ENCODE results near the gene NAA16.
"Not testable (repeated sequence)": the region's sequence is repeated elsewhere in the genome, so short reads cannot be mapped to it uniquely, and the experiment has no call there.

NAA16 gene

GRCh38 chr13:41416276-41416675, 105.2 kb downstream of the NAA16 start:
- Mint-ChIP-seq H3K27ac (no peak overlapping the region), H3K27me3 (no peaks in the 10 kb centered on the region), H3K9me3 (no peaks in the 10 kb centered on the region), H3K4me1 (ENCODE audit: low read depth) (no peaks in the 10 kb centered on the region), H3K4me3 (no peak overlapping the region), H3K36me3 (ENCODE audit: low read depth) (no peaks in the 10 kb centered on the region)
- intact Hi-C loops (cut with micrococcal nuclease): no loop called here

- H3K4me3 Mint-ChIP-seq: no peak overlapping the region
- no peaks in the 10 kb centered on the region for H3K9me3 Mint-ChIP-seq
- H3K4me1 Mint-ChIP-seq (ENCODE audit: low read depth): no peaks in the 10 kb centered on the region
- no peak overlapping the region for H3K27ac Mint-ChIP-seq
- no peaks in the 10 kb centered on the region for H3K36me3 Mint-ChIP-seq (ENCODE audit: low read depth)
- intact Hi-C loops (cut with micrococcal nuclease): no loop called here
- H3K27me3 Mint-ChIP-seq: no peaks in the 10 kb centered on the region
These were observed 107.0 kb downstream of the NAA16 start for GRCh38 chr13:41418027-41418426.

- Mint-ChIP-seq H3K9me3 (no peaks in the 10 kb centered on the region), H3K4me1 (ENCODE audit: low read depth) (no peaks in the 10 kb centered on the region), H3K36me3 (ENCODE audit: low read depth) (no peaks in the 10 kb centered on the region), H3K4me3 (no peak overlapping the region), H3K27me3 (no peaks in the 10 kb centered on the region), H3K27ac (no peak overlapping the region)
- intact Hi-C loops (cut with micrococcal nuclease): no loop called here
These were observed 107.7 kb downstream of the NAA16 start for GRCh38 chr13:41418731-41419130.

GRCh38 chr13:41419206-41419605, 108.1 kb downstream of the NAA16 start:
- H3K4me1 Mint-ChIP-seq (ENCODE audit: low read depth): no peaks in the 10 kb centered on the region
- H3K27me3 Mint-ChIP-seq: no peaks in the 10 kb centered on the region
- intact Hi-C loops (cut with micrococcal nuclease): no loop called here
- no peak overlapping the region for H3K27ac Mint-ChIP-seq
- H3K9me3 Mint-ChIP-seq: no peaks in the 10 kb centered on the region
- no peaks in the 10 kb centered on the region for H3K36me3 Mint-ChIP-seq (ENCODE audit: low read depth)
- H3K4me3 Mint-ChIP-seq: no peak overlapping the region

GRCh38 chr13:41420146-41420545, 109.1 kb downstream of the NAA16 start:
- intact Hi-C loops (cut with micrococcal nuclease): no loop called here
- no peak overlapping the region for H3K4me3 Mint-ChIP-seq
- no peaks in the 10 kb centered on the region for H3K36me3 Mint-ChIP-seq (ENCODE audit: low read depth)
- H3K4me1 Mint-ChIP-seq (ENCODE audit: low read depth): no peaks in the 10 kb centered on the region
- no peaks in the 10 kb centered on the region for H3K9me3 Mint-ChIP-seq
- no peak overlapping the region for H3K27ac Mint-ChIP-seq
- no peaks in the 10 kb centered on the region for H3K27me3 Mint-ChIP-seq

- intact Hi-C loops (cut with micrococcal nuclease); H3K36me3 Mint-ChIP-seq (ENCODE audit: low read depth); H3K4me3 Mint-ChIP-seq; H3K27me3 Mint-ChIP-seq; H3K4me1 Mint-ChIP-seq (ENCODE audit: low read depth); H3K9me3 Mint-ChIP-seq; H3K27ac Mint-ChIP-seq: not testable (repeated sequence)
These were observed 110.3 kb downstream of the NAA16 start for GRCh38 chr13:41421330-41421729.

- H3K9me3 Mint-ChIP-seq; H3K4me1 Mint-ChIP-seq (ENCODE audit: low read depth); H3K27ac Mint-ChIP-seq; H3K4me3 Mint-ChIP-seq; H3K36me3 Mint-ChIP-seq (ENCODE audit: low read depth); intact Hi-C loops (cut with micrococcal nuclease); H3K27me3 Mint-ChIP-seq: not testable (repeated sequence)
These were observed 110.9 kb downstream of the NAA16 start for GRCh38 chr13:41421983-41422382.

- H3K4me1 Mint-ChIP-seq (ENCODE audit: low read depth); H3K9me3 Mint-ChIP-seq; H3K4me3 Mint-ChIP-seq; H3K36me3 Mint-ChIP-seq (ENCODE audit: low read depth); H3K27ac Mint-ChIP-seq; H3K27me3 Mint-ChIP-seq; intact Hi-C loops (cut with micrococcal nuclease): not testable (repeated sequence)
These were observed 112.2 kb downstream of the NAA16 start for GRCh38 chr13:41423259-41423658.

GRCh38 chr13:41424675-41425074, 113.6 kb downstream of the NAA16 start:
- H3K9me3 Mint-ChIP-seq; H3K36me3 Mint-ChIP-seq (ENCODE audit: low read depth); H3K4me3 Mint-ChIP-seq; H3K27ac Mint-ChIP-seq; intact Hi-C loops (cut with micrococcal nuclease): not testable (repeated sequence)
- Mint-ChIP-seq H3K27me3 (peaks cover 13% of the 10 kb centered on the region), H3K4me1 (ENCODE audit: low read depth) (peaks cover 11% of the 10 kb centered on the region)

GRCh38 chr13:41426047-41426446, 115.0 kb downstream of the NAA16 start:
- no peaks in the 10 kb centered on the region for H3K36me3 Mint-ChIP-seq (ENCODE audit: low read depth)
- peaks cover 11% of the 10 kb centered on the region for H3K4me1 Mint-ChIP-seq (ENCODE audit: low read depth)
- H3K9me3 Mint-ChIP-seq: peaks cover 9% of the 10 kb centered on the region
- no peak overlapping the region for H3K4me3 Mint-ChIP-seq
- peaks cover 13% of the 10 kb centered on the region for H3K27me3 Mint-ChIP-seq
- intact Hi-C loops (cut with micrococcal nuclease): no loop called here
- H3K27ac Mint-ChIP-seq: no peak overlapping the region

Data from dendritic cell treated with granulocyte-macrophage colony-stimulating factor and Interleukin-4, amounts not matched to agents 40 ng/mL and 50 ng/mL, for 4 days (primary cell).